ENCODE measurements around the gene EDNRA. TPM values are rescaled to one million over a fixed set of nuclear protein-coding genes. Genes with fewer than 3 reads are reported as not detected.

The EDNRA gene
- total RNA-seq, 1 experiment from 2014 or later = not detected

DNA sequence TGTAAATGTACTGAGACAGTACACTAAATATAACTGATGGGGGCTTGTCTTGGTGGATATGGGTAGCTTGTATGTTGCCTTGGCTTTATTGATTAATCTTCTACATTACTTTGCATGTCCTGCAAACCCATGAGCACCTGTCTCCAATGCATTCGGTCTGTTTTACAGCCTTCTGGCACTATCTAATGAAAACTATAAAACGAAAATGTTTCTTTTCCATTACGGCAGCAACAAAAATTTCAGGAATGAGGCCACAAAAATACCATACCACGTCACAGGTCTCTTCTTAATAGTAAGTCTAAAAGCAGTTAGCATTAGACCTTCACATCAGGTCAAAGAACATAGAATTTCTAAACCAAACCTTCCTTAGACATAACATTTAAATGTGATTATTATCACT lies 49.8 kb downstream of the EDNRA start:
- no peaks in the 10 kb centered on the region for H3K36me3 Mint-ChIP-seq (ENCODE audit: insufficient read depth, unreplicated experiment)
- no peak overlapping the region for H3K4me3 Mint-ChIP-seq (ENCODE audit: unreplicated experiment)
- no TSS peak for BruUV-seq (replicated peaks)
- ChIA-PET POLR2A (no interaction called here), CTCF (interaction anchor here (0.6 to 1.0 kb wide), 2 partner anchors 12 to 1585 kb away, joined by 3 to 5 read pairs; no protein-coding TSS in a partner anchor)
- no peak overlapping the region for H3K27ac Mint-ChIP-seq (ENCODE audit: low read depth, unreplicated experiment)
- no peak for TF ChIP-seq CTCF (IDR thresholded peaks at IDR 0.05; ENCODE audit: unreplicated experiment)
- intact Hi-C loops (cut with micrococcal nuclease) = no loop called here
- H3K9me3 Mint-ChIP-seq (ENCODE audit: unreplicated experiment) = no peaks in the 10 kb centered on the region
- no peaks in the 10 kb centered on the region for H3K27me3 Mint-ChIP-seq (ENCODE audit: insufficient read depth, unreplicated experiment)
- H3K4me1 Mint-ChIP-seq (ENCODE audit: insufficient read depth, unreplicated experiment) = no peaks in the 10 kb centered on the region
- no peak for DNase-seq (ENCODE audit: unreplicated experiment)

DNA sequence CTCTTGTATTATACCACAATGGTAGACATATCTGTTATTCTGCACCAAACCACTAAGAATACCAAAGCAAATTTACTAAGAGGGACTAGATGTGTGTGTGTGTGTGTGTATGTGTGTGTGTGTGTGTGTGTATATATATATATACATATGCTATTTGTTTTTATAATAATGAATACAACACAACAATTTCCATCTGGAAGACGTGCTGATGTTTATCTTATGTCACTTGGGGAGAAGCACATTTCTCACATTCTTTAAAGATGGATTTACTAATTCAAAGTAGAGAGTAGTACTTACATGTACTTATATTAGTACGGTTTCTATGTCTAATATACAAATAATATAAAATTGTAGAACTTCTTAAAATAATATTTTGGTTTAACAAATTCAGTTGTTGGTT lies 52.0 kb downstream of the EDNRA start:
- BruUV-seq (replicated peaks) = no TSS peak
- intact Hi-C loops (cut with micrococcal nuclease) = no loop called here
- Mint-ChIP-seq H3K4me3 (ENCODE audit: unreplicated experiment) (no peak overlapping the region), H3K9me3 (ENCODE audit: unreplicated experiment) (no peaks in the 10 kb centered on the region), H3K4me1 (ENCODE audit: insufficient read depth, unreplicated experiment) (no peaks in the 10 kb centered on the region), H3K27ac (ENCODE audit: low read depth, unreplicated experiment) (no peak overlapping the region), H3K27me3 (ENCODE audit: insufficient read depth, unreplicated experiment) (no peaks in the 10 kb centered on the region), H3K36me3 (ENCODE audit: insufficient read depth, unreplicated experiment) (no peaks in the 10 kb centered on the region)
- no peak for TF ChIP-seq CTCF (IDR thresholded peaks at IDR 0.05; ENCODE audit: unreplicated experiment)
- POLR2A ChIA-PET = no interaction called here
- CTCF ChIA-PET = interaction anchor here (1.0 kb wide), 1 partner anchor 14 kb away, joined by 8 read pairs; no protein-coding TSS in a partner anchor
- no peak for DNase-seq (ENCODE audit: unreplicated experiment)

DNA sequence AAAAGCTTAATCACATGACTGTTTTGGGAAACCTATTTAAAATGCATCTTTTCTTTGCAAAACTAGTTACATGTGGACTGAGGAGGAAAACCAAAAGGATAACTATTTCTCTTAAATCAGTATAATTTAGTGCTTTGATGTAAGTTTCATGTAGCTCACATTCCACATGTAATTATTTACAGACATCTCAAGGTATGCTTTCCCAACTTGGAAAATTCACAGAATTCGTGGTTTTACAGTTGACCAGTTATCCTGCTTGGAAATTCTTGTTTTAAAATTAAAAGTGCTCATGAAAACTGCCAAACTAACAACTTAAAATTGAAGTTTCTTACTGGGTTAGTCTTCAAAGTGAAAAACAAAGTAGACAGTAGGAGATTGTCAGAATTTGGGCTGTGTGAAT lies 52.4 kb downstream of the EDNRA start:
- Mint-ChIP-seq H3K27me3 (ENCODE audit: insufficient read depth, unreplicated experiment) (no peaks in the 10 kb centered on the region), H3K27ac (ENCODE audit: low read depth, unreplicated experiment) (no peak overlapping the region), H3K36me3 (ENCODE audit: insufficient read depth, unreplicated experiment) (no peaks in the 10 kb centered on the region)

GRCh38 chr4:147535124-147535523 lies 54.2 kb downstream of the EDNRA start:
- H3K4me3 Mint-ChIP-seq (ENCODE audit: unreplicated experiment) = no peak overlapping the region
- no peaks in the 10 kb centered on the region for H3K9me3 Mint-ChIP-seq (ENCODE audit: unreplicated experiment)
- no peak overlapping the region for H3K27ac Mint-ChIP-seq (ENCODE audit: low read depth, unreplicated experiment)
- no peak for DNase-seq (ENCODE audit: unreplicated experiment)
- TF ChIP-seq CTCF (IDR thresholded peaks at IDR 0.05; ENCODE audit: unreplicated experiment) = no peak
- H3K4me1 Mint-ChIP-seq (ENCODE audit: insufficient read depth, unreplicated experiment) = peaks cover 5% of the 10 kb centered on the region
- no TSS peak for BruUV-seq (replicated peaks)
- no peaks in the 10 kb centered on the region for H3K27me3 Mint-ChIP-seq (ENCODE audit: insufficient read depth, unreplicated experiment)
- ChIA-PET POLR2A (no interaction called here), CTCF (interaction anchor here (1.2 to 7.1 kb wide), 2 partner anchors 16 to 54 kb away, joined by 3 to 37 read pairs; no protein-coding TSS in a partner anchor)
- H3K36me3 Mint-ChIP-seq (ENCODE audit: insufficient read depth, unreplicated experiment) = no peaks in the 10 kb centered on the region
- intact Hi-C loops (cut with micrococcal nuclease) = no loop called here

More for the DNA sequence above, 52.4 kb downstream of the EDNRA start:
- ChIA-PET CTCF (interaction anchor here (1.0 kb wide), 1 partner anchor 14 kb away, joined by 8 read pairs; no protein-coding TSS in a partner anchor), POLR2A (interaction anchor here (0.7 kb wide), 1 partner anchor 137 kb away, joined by 3 read pairs; no protein-coding TSS in a partner anchor)
- Mint-ChIP-seq H3K4me3 (ENCODE audit: unreplicated experiment) (no peak overlapping the region), H3K4me1 (ENCODE audit: insufficient read depth, unreplicated experiment) (no peaks in the 10 kb centered on the region), H3K9me3 (ENCODE audit: unreplicated experiment) (no peaks in the 10 kb centered on the region)
- no TSS peak for BruUV-seq (replicated peaks)
- no peak for DNase-seq (ENCODE audit: unreplicated experiment)
- no peak for TF ChIP-seq CTCF (IDR thresholded peaks at IDR 0.05; ENCODE audit: unreplicated experiment)
- intact Hi-C loops (cut with micrococcal nuclease) = no loop called here

All from MCF 10A (cell line).